Muscle of back (tissue), 11 donors: ENCODE data around the gene AMOTL1. TPM values are rescaled to one million over a fixed set of nuclear protein-coding genes. Genes with fewer than 3 reads are reported as not detected.

ENCODE experiments used
- DNase-seq, 3 donors: peaks; one replicate each; pipeline versions ENCODE4 v3.0.0 to v3.0.0-alpha.2; 2013
- polyA plus RNA-seq, 10 donors: library from polyadenylated mRNA; unstranded; fragments of 120-200 nt; gene quantifications; one replicate each; pipeline ENCODE4 v1.2.1, GENCODE V29; 2013; ENCODE audit not compliant: insufficient read length in 10 of 10

The AMOTL1 gene
- polyA plus RNA-seq, 10 donors: 46.3 to 70.2 (median 57.4) TPM

DNA sequence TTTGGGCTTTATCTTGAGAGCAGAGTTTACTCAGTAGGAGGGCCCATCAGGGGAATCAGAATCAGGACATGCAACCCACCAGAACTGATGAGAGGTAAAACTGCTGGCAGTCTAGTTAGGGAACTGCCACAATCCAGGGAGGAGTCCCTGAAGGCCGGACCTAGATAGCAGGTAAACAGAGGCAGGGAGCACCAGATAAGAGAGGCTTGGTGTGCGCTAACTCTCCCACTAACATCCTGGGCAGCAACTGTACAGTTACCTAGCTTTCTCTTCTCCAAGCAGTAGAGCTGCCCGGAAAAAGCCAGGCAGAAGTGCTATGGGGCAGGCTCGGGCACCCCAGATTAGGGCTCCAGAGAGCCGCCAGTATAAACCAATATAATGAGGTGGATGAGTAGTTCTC, 865 bp upstream of the AMOTL1 start:
- no peak for DNase-seq

- peak in 2 of 3 donors; percentile 84 to 92 for DNase-seq
These were observed 716 bp downstream of the AMOTL1 start for GRCh38 chr11:94768602-94769541.

- DNase-seq: peak in 1 of 3 donors; percentile 64
These were observed 1.7 kb downstream of the AMOTL1 start for GRCh38 chr11:94769880-94770279.

DNA sequence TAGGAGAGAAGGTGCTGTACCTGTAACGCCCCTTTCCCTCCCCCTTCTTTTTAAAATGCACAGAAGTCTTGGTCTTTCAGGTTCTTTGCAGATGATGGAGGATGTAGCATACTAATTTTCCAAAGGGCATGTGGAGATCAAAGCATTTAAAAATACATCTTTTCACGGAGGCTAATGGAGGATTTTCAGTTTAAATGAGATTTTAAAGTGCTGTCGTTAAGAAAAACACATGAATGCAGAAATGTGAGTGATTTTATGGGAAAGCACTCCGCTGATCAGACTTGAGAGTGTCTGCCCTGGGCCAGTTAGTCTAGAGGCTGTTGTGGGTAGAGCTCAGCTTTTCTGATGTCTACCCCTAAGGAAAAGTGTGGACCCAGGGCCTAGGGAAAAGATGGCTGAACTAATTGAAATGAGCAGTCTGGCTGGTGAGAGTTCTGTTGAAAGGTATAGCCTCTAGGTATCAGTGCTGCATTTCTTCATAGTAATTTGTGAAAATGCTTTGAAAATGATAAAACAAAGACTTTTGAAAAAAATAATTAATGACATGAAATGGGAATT, 2.5 kb downstream of the AMOTL1 start:
- no peak for DNase-seq

DNA sequence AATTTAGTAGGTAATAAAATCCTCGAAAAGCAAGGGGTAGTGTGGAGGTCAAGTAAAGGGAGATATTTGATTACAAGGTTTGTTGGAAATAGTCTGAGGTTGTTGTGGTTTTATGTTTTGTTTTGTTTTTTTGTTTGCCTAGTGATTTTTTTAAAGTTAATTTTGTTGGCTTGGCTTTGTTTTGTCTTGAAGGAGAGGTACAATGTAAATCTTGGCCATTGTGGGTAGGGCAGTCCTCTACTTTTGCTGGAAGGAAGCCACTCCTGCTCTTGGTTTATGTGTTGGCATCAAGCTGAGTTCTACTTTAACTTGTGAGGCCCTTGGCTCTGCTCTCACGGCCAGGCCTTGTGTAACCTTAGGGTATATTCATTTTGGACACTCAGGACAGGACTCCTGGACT, 3.2 kb downstream of the AMOTL1 start:
- no peak for DNase-seq

- DNase-seq: no peak
These were observed 3.8 kb downstream of the AMOTL1 start for GRCh38 chr11:94771951-94772350.

GRCh38 chr11:94773842-94774241, 5.7 kb downstream of the AMOTL1 start:
- no peak for DNase-seq

DNA sequence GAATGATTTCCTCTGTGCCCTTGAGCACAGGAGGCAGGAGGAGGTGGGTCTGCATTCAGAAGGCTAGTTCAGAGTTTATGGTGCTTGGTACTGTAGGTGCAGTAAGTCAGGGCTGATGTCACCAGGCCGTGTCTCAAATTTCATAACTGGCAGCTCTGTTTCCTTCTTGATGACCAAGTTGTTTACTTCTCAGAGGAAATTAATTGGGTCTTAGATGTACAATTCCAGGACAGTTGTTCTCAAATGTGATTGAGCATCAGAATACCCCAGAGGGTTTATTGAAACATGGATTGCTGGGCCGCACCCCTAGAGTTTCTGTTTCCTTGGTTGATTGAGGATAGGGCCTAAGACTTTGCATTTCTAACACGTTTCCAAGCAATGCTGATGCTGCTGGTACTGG, 6.2 kb downstream of the AMOTL1 start:
- no peak for DNase-seq

DNA sequence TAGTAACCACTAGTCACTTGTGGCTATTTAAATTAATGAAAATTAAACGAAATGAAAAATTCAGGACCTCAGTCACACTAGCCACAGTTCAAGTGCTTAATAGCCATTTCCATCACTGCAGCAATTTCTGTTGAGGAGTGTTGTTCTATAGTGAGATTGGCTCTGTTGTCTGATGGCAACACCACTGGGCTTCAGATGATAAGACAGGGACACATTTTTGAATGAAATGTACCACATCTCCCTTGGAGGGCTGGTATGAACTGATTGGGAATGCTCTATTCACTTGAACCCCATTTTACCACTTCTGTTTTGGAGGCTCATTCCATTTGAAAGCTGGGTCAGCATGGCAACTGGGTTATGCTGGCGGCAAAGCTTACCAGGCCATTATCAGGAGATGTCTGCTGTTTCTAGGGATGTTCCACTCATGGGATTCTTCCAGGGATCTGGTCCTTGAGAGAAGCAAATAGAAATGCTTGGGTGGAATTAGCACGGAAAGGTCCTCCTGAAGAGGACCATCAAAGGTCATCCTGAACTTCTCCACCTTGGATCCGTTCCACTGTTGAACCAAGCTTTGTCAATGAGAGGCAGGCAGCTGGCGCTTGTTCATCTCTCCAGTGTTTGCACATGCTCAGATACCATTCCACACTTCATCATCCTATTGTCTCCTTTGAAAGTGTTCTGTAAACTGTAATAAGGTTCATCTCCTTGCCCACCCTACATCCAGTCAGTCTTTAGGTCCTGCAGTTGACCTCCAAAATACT, 7.6 kb downstream of the AMOTL1 start:
- DNase-seq: no peak

DNA sequence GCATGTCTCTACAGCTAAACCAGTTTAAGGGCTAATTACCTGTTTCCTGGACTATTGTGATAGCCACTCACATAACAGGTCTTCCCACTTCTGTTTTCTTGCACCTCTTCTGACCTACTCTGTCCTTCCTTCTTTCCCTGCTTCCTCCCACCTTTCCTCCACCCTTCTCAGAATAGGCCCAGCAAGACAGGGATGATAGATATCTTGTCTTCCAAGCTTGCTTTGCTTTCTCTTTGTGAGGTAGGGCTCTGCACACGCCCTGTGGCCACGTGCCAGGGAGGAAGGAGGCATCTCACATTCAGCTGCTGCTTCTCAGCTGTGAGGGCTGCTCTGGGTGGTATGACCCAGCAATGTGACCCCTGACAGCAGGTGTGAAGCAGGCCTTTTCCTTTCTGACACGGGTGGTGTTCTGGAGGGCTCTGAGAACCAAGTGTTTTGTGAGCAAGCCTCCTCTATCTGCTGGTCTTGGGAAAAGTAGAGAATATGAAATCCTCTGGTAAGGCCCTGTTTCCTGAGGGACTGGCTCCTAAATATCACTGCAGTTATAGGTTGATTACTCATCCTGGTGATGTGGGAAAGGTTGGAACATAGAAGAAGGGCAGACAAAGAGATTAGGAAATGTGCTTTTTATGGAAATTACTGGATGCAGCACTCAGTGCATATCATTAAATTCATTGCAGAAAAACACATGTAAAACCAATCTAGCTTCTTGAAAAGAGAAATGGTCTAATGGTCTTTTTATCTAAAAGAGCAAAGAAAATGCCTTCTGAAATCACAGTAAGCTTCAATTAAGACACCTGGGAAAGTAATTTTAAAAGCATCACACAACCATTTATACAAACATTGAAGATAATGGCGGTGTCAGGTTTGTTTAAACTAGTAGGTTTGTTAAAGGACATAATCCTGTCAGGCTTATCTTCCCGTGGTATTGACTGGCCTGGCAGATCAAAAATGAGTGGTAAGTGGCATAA, 8.5 kb downstream of the AMOTL1 start:
- peak; percentile 59 to 71 (median 61) for DNase-seq

DNA sequence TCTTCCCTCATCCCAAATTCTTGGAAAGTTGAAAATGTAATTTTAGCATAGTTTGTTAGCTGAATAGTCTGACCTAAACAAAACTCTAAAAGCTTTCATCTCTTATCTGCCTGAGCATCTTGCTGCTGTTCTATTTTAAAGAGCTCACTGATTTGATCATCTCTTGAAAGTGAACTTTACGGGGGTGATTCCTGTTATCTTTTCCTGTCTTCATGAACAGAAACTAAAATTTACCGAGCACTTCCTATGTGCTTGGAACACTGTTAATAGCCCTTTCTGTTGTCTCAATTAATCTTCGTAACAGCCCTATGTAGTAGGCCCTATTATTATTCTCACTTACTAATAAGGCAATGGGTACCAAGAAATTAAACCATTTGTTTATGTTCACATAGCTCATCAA, 12.3 kb downstream of the AMOTL1 start:
- DNase-seq: no peak

DNA sequence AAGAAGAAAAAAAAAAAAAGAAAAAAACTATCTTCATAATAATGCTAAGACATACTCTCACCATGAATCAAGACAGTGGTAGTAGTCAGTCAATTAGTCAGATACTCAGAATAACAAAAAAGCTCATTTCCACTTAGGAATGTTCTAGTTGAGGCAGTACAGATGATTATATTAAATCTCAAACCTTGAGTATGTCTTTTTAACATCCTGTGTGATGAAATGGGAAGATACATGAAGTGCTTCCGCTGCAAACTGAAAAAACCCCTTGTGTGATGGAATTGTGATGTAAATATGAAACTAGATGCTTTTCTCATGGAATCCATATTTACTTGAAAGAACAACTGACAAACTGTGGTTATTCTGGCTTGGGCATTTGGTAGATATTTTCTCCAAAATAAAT, 13.7 kb downstream of the AMOTL1 start:
- no peak for DNase-seq

GRCh38 chr11:94782446-94782845, 14.3 kb downstream of the AMOTL1 start:
- no peak for DNase-seq

GRCh38 chr11:94784884-94785283, 16.7 kb downstream of the AMOTL1 start:
- DNase-seq: no peak

GRCh38 chr11:94785509-94785908, 17.4 kb downstream of the AMOTL1 start:
- no peak for DNase-seq

GRCh38 chr11:94786264-94787126, 18.3 kb downstream of the AMOTL1 start:
- DNase-seq: peak in 1 of 3 donors; percentile 59

DNA sequence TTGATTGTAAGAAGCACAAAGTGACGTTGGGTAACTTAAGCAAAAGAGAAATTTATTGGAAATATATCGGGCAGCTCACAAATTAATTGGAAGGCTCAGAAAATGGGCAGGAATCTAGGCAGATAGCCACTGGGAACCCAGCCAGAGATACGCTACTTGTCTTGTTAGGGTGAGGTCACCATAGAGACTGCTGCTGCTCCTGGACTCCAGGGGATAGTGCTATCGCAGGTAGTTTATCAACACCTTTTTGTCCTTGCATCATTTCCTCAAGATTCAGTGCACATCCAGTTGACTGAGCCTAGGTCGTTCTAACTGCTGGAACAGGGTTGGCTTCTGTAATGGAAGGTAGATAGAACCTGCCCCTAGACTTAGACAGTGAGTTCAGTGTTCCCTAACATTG, 19.6 kb downstream of the AMOTL1 start:
- no peak for DNase-seq

DNA sequence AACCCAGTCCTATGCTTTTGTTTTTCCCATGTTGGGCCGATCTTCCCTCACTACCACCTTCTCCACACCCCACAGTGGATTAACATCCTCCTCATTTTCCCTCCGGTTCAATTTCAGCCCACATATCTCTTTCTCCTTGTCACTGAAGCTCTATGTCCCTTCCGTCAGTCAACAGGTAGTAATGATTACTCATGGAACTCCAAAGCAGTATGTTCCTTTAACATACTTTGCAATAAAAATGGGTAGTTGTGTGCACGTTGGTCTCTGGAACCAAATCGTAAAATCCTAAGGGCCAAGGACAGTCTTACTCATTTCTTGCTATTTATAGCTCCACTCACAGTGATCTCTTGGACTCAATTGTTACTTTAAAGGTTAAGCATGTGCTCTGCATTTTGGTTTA, 20.2 kb downstream of the AMOTL1 start:
- no peak for DNase-seq

DNA sequence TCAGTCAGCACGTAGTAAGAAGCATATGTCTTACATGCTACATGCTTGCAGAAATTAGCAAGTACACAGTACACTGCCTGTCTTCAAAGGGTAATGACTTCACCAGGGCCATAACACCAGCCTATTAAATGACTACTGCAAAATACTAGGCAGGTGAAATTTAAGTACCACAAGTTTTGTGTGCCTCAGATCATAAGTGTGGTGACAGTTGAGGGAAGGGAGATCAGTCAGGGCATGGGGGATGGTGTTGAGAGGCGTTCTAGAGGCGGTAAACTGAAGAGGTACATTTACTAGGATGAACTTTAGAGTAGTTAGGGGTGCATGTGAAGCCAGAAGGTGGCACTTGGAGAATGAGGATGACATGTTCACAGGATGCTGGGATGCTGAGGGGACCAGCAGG, 22.0 kb downstream of the AMOTL1 start:
- DNase-seq: no peak

DNA sequence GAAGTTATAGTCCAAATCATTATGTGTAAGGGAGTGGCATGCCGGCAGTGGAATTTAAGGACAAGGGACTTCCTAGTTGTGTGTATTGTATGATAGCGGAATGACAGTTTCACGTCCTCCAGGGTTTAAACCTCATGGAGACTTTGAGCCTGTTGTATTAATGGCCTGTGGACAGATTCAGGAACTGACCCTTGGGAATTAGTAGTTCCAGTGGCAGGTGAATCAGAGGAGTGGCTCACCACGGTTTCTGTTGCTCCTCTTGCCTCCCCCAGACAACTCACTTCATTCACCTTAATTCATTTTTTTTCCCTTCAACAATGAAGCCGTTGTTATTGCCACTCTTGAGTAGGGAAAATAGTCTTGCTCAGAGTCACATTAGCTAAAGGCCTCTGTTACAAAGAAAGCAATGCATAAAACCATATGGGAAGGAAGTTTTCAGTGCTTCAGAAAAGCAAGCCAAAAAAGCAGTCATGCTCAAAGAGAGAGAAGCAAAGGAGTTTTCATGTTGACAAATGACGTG, 22.6 kb downstream of the AMOTL1 start:
- DNase-seq: peak in 1 of 3 donors; percentile 38
